ENCODE results near the gene TNN. TPM values are rescaled to one million over a fixed set of nuclear protein-coding genes. Genes with fewer than 3 reads are reported as not detected.

Gene TNN
- total RNA-seq, 1 donor from 2014 or later: 0.18 TPM

DNA sequence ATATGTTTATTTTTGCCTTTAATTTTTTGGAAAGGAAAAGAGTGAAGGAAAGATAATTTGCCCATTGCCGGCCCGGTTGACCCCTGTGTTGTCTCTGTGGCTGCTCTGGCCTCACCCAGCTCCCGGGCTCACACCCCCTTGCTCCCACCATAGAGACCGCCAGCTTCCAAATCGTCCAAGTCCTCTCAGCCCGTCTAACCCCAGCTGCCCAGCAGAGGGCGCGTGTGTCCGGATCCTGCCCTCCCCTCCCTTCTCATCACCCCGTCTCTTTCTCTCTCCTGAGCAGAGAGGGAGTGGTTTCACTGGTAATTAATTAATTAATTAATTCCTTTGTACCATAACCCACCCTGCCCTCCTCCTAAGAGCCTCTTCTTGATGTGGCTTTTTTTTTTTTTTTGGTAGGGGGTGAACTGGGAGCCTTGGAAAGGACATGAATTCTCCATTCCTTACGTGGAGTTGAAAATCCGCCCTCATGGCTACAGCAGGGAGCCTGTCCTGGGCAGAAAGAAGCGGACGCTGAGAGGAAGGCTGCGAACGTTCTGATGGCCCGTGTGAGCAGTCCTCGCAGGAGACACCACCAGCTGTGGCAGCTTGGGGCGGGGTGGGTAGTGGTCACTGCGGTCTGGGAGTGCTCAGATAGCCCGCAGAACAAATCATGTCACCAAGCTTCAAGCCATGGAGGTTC is 79.0 kb downstream of the TNN start:
- DNase-seq (peak; percentile 77), ATAC-seq (peak; percentile 86 to 87)
- intact Hi-C loops (cut with DNase I): no loop called here
- Histone ChIP-seq H3K36me3 (no peaks in the 10 kb centered on the region), H3K4me3 (no peak overlapping the region), H3K4me1 (no peaks in the 10 kb centered on the region), H3K27ac (no peak overlapping the region), H3K27me3 (ENCODE audit: low read depth) (no peaks in the 10 kb centered on the region), H3K9me3 (no peaks in the 10 kb centered on the region)
- TF ChIP-seq, protein P1, sequence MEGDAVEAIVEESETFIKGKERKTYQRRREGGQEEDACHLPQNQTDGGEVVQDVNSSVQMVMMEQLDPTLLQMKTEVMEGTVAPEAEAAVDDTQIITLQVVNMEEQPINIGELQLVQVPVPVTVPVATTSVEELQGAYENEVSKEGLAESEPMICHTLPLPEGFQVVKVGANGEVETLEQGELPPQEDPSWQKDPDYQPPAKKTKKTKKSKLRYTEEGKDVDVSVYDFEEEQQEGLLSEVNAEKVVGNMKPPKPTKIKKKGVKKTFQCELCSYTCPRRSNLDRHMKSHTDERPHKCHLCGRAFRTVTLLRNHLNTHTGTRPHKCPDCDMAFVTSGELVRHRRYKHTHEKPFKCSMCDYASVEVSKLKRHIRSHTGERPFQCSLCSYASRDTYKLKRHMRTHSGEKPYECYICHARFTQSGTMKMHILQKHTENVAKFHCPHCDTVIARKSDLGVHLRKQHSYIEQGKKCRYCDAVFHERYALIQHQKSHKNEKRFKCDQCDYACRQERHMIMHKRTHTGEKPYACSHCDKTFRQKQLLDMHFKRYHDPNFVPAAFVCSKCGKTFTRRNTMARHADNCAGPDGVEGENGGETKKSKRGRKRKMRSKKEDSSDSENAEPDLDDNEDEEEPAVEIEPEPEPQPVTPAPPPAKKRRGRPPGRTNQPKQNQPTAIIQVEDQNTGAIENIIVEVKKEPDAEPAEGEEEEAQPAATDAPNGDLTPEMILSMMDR (IDR thresholded peaks at IDR 0.05): peak; percentile 84

- Histone ChIP-seq H3K36me3 (no peaks in the 10 kb centered on the region), H3K27ac (no peak overlapping the region), H3K27me3 (ENCODE audit: low read depth) (no peaks in the 10 kb centered on the region), H3K9me3 (no peaks in the 10 kb centered on the region), H3K4me3 (no peak overlapping the region), H3K4me1 (peaks cover 6% of the 10 kb centered on the region)
- TF ChIP-seq, protein P1 (IDR thresholded peaks at IDR 0.05): no peak
- DNase-seq (no peak), ATAC-seq (no peak)
- intact Hi-C loops (cut with DNase I): no loop called here
Observed at GRCh38 chr1:175147569-175147968, 79.9 kb downstream of the TNN start.

DNA sequence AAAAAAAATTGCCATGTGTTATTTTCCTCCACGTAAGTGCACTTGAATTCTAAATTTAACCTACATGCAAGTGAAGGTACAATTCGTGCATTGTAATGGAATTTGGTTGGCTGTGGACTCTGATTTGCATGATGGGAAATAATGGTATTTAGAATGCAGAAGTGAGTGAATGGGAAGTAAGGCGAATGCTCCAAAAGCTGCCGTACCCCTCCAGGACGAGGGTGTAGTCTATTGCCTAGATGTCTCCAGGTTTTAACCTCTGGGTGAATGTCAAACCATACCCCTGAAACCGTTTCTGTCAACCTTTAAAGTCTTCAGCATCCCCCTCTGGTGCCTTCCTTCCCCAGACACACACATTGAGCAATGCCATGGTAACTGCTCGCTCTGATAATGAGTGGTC is 80.4 kb downstream of the TNN start:
- intact Hi-C loops (cut with DNase I): no loop called here
- peaks cover 6% of the 10 kb centered on the region for H3K4me1 ChIP-seq
- TF ChIP-seq, protein P1 (IDR thresholded peaks at IDR 0.05): no peak
- H3K27ac ChIP-seq: no peak overlapping the region
- no peaks in the 10 kb centered on the region for H3K27me3 ChIP-seq (ENCODE audit: low read depth)
- no peak for DNase-seq
- H3K4me3 ChIP-seq: no peak overlapping the region
- no peak for ATAC-seq
- no peaks in the 10 kb centered on the region for H3K36me3 ChIP-seq
- H3K9me3 ChIP-seq: no peaks in the 10 kb centered on the region

- no peak overlapping the region for H3K27ac ChIP-seq
- no peak overlapping the region for H3K4me3 ChIP-seq
- peaks cover 14% of the 10 kb centered on the region for H3K4me1 ChIP-seq
- H3K36me3 ChIP-seq: no peaks in the 10 kb centered on the region
- ATAC-seq (no peak), DNase-seq (no peak)
- H3K27me3 ChIP-seq (ENCODE audit: low read depth): no peaks in the 10 kb centered on the region
- TF ChIP-seq, protein P1 (IDR thresholded peaks at IDR 0.05): no peak
- intact Hi-C loops (cut with DNase I): loop anchor here (5.0 kb wide), 2 partner anchors 72 to 167 kb away; no protein-coding TSS in a partner anchor
- no peaks in the 10 kb centered on the region for H3K9me3 ChIP-seq
Observed at GRCh38 chr1:175150596-175151319, 83.1 kb downstream of the TNN start.

- peaks cover 14% of the 10 kb centered on the region for H3K4me1 ChIP-seq
- no peak overlapping the region for H3K4me3 ChIP-seq
- ATAC-seq (peak; percentile 71 to 77), DNase-seq (peak; percentile 57)
- intact Hi-C loops (cut with DNase I): loop anchor here (5.0 kb wide), 2 partner anchors 70 to 165 kb away; no protein-coding TSS in a partner anchor
- no peaks in the 10 kb centered on the region for H3K27me3 ChIP-seq (ENCODE audit: low read depth)
- TF ChIP-seq, protein P1 (IDR thresholded peaks at IDR 0.05): peak; percentile 86
- no peaks in the 10 kb centered on the region for H3K9me3 ChIP-seq
- H3K27ac ChIP-seq: no peak overlapping the region
- H3K36me3 ChIP-seq: no peaks in the 10 kb centered on the region
Observed at GRCh38 chr1:175152006-175152652, 84.5 kb downstream of the TNN start.

Measured in lower lobe of right lung (tissue), 2 donors.